Measurements from ENCODE around the gene NBEAL2. TPM values are rescaled to one million over a fixed set of nuclear protein-coding genes. Genes with fewer than 3 reads are reported as not detected.
A peak's percentile ranks its signal among the peaks of the same experiment; 100 is the strongest.

The NBEAL2 gene, protein sequence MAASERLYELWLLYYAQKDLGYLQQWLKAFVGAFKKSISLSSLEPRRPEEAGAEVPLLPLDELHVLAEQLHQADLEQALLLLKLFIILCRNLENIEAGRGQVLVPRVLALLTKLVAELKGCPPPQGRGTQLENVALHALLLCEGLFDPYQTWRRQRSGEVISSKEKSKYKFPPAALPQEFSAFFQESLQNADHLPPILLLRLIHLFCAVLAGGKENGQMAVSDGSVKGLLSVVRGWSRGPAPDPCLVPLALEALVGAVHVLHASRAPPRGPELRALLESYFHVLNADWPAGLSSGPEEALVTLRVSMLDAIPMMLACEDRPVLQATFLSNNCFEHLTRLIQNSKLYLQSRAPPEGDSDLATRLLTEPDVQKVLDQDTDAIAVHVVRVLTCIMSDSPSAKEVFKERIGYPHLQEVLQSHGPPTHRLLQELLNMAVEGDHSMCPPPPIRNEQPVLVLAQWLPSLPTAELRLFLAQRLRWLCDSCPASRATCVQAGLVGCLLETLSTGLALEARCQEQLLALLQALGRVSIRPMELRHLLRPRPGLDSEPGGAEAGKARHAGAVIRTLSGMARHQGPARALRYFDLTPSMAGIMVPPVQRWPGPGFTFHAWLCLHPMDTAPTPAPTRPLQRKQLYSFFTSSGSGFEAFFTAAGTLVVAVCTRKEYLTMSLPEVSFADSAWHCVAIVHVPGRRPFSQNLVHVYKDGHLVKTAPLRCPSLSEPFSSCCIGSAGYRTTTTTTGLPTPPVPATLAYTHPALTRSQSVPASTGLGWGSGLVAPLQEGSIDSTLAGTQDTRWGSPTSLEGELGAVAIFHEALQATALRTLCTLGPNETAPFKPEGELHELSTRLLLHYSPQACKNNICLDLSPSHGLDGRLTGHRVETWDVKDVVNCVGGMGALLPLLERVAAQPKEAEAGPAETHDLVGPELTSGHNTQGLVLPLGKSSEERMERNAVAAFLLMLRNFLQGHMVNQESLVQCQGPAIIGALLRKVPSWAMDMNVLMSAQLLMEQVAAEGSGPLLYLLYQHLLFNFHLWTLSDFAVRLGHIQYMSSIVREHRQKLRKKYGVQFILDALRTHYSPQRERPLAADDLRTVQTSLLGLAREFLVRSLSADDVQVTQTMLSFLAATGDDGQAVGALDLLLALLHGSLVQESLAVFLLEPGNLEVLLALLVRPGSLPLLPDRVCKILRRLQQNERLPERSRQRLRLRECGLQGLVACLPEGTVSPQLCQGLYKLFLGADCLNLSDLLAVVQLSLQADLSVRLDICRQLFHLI (N-terminal part only)
- total RNA-seq (2014; rRNA removed), result 50.7 and 77.2 TPM in 2 replicates
- Bru-seq, nascent RNA, result percentile 61 among the genes with signal in this experiment
- BruChase-seq, experiment 1, labeled RNA remaining after a 6-hour chase, result percentile 79 among the genes with signal in this experiment
- percentile 72 among the genes with signal in this experiment for BruChase-seq, experiment 2, labeled RNA remaining after a 2-hour chase
- long read RNA-seq, partial matches to known transcripts, result 54 of 81 reads
- long read RNA-seq, other reads (novel, unspliced or antisense), result 27 of 81 reads

DNA sequence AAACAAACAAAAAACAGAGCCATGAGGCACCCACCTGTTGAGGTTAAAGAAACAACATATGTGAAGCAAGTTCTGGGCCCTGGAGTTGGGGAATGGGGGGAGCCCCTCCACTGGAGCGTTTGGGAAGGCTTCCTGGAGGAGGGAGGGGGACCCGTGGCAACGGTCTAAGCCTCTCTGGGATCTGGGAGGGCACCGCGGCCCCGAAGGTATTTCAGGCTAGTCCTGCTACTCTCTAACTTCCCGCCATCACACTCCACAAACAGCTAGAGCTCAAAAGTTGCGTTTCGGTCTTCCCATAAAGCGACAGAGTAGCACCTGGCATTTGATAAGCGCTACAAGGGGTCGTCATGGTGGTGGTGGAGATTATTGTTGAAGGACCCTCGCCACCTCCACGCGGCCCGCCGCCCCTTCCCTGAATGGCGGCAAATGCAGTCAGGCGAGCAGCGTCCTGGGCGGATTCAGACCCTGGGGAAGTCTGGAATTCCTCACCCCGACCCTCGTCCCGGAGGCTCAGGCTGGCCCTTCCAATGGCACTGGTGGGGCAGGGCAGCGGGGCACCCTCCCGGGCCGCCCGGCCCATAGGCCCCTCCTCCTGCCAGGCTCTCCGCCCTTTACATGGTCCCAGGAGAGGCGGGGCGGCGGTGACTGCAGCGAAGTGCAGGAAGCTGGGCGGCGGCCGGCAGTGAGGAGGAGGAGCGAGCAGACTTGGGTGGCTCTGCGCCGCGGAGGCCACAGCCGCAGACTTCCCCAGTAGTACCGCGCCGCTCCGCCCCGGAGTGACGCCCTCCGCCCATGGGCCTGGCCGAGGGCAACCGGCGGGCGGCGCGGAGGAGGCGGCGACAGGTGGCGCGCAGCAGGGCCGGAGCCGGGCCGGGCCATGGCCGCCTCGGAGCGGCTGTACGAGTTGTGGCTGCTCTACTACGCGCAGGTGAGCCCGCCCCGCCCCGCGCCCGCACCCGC is at the start of gene NBEAL2:
NBEAL2 (plus strand) TSS at position 682 of the 960 bp plus-strand sequence; CDS start at position 878, 196 bp downstream.
- H2AFZ ChIP-seq (ENCODE audit: low read length), result peak within 1 kb of the TSS; percentile 99
- peak within 1 kb of the TSS; percentile 87 for H3K9ac ChIP-seq (ENCODE audit: low read length)
- no peaks in the 10 kb centered on the region for H3F3A ChIP-seq (ENCODE audit: low read length, unreplicated experiment)
- H3K36me3 ChIP-seq (ENCODE audit: low read depth, low read length), result no peaks in the 10 kb centered on the region
- TF ChIP-seq EZH2 (IDR thresholded peaks at IDR 0.05; ENCODE audit: low read length, unreplicated experiment) (no peak), EZH2phosphoT487 (IDR thresholded peaks at IDR 0.05; ENCODE audit: borderline replicate concordance, low read length) (no peak)
- TF ChIP-seq, protein P1, sequence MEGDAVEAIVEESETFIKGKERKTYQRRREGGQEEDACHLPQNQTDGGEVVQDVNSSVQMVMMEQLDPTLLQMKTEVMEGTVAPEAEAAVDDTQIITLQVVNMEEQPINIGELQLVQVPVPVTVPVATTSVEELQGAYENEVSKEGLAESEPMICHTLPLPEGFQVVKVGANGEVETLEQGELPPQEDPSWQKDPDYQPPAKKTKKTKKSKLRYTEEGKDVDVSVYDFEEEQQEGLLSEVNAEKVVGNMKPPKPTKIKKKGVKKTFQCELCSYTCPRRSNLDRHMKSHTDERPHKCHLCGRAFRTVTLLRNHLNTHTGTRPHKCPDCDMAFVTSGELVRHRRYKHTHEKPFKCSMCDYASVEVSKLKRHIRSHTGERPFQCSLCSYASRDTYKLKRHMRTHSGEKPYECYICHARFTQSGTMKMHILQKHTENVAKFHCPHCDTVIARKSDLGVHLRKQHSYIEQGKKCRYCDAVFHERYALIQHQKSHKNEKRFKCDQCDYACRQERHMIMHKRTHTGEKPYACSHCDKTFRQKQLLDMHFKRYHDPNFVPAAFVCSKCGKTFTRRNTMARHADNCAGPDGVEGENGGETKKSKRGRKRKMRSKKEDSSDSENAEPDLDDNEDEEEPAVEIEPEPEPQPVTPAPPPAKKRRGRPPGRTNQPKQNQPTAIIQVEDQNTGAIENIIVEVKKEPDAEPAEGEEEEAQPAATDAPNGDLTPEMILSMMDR (conservative IDR thresholded peaks at IDR 0.05; ENCODE audit: low read depth, low read length), result no peak
- intact Hi-C loops (cut with micrococcal nuclease), result no loop called here
- BruUV-seq (replicated peaks), result TSS peak; percentile 33
- H3K4me2 ChIP-seq (ENCODE audit: low read length), result peak within 1 kb of the TSS; percentile 100
- peak within 1 kb of the TSS; percentile 40 for H3K27ac ChIP-seq (ENCODE audit: low read length)
- ATAC-seq, result peak; percentile 80
- H3K9me3 ChIP-seq (ENCODE audit: low read length), result no peaks in the 10 kb centered on the region
- H3K4me1 ChIP-seq (ENCODE audit: insufficient read depth, low read length), result peaks cover 43% of the 10 kb centered on the region
- no peaks in the 10 kb centered on the region for H3K9me2 ChIP-seq (replicated peaks; ENCODE audit: low read length)
- peak within 1 kb of the TSS; percentile 93 for H3K4me3 ChIP-seq (ENCODE audit: low read length)
- CTCF ChIA-PET, result interaction anchor here (0.6 to 1.1 kb wide), 2 partner anchors 14 to 70 kb away, joined by 3 read pairs; no protein-coding TSS in a partner anchor
- no peaks in the 10 kb centered on the region for H3K27me3 ChIP-seq (ENCODE audit: low read length)
- POLR2A ChIA-PET (ENCODE audit: unreplicated experiment), result interaction anchor here (0.8 to 1.0 kb wide), 2 partner anchors 44 to 881 kb away, joined by 5 read pairs; no protein-coding TSS in a partner anchor
- peak; percentile 94 for DNase-seq
- peaks cover 61% of the 10 kb centered on the region for H3K79me2 ChIP-seq (ENCODE audit: low read length)
- H4K20me1 ChIP-seq (ENCODE audit: low read length), result peaks cover 10% of the 10 kb centered on the region

DNA sequence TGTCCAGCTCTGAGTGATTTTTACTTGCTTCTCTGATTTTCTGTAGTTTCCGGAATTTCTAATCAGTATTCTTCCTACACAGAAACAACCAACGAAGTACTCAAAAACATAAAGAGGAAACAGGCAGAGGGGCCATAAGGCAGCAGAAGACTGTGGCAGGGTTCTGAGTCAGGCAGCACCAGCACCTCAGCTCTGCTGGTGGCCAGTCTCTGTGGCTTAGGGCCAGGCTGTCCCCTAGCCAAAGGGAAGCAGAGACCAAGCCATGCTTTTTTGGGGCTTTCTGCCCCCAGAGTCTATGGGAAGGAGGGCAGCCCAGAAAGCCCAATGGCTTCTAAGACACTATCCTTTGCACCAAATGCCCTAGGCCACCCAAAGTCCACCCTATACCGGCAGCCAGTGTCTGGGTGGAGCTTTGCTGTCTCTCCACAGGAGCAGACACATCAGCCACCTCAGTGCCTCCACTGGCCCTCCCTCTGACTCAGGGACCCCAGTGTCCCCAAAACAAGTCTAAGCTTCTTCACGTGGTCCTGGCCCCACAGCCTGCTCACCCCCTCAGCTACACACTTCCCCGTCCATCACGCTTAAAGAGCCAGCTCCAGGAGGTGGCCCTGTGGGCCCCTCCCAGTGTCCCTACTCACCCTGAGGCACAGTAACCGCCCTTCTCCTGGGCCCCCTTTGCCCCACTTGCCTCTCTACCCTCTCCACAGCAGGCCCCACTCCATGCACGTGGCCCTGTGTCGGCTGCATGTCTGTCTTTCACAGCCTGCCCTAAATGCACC is 49.1 kb upstream of the NBEAL2 start:
- H3K9me3 ChIP-seq (ENCODE audit: low read length), result no peaks in the 10 kb centered on the region
- no peaks in the 10 kb centered on the region for H3K27me3 ChIP-seq (ENCODE audit: low read length)
- no peak overlapping the region for H3K9ac ChIP-seq (ENCODE audit: low read length)
- CTCF ChIA-PET, result interaction anchor here (0.5 to 0.9 kb wide), 2 partner anchors 21 to 47 kb away, joined by 3 read pairs; no protein-coding TSS in a partner anchor
- H3K4me3 ChIP-seq (ENCODE audit: low read length), result no peak overlapping the region
- intact Hi-C loops (cut with micrococcal nuclease), result no loop called here
- 0 out of 2 replicates have a peak, but pooled peaks cover 17% of the 10 kb centered on the region for H4K20me1 ChIP-seq (ENCODE audit: low read length)
- H3K9me2 ChIP-seq (replicated peaks; ENCODE audit: low read length), result no peaks in the 10 kb centered on the region
- no TSS peak for BruUV-seq (replicated peaks)
- peaks cover 52% of the 10 kb centered on the region for H3K4me1 ChIP-seq (ENCODE audit: insufficient read depth, low read length)
- POLR2A ChIA-PET (ENCODE audit: unreplicated experiment), result no interaction called here
- H3F3A ChIP-seq (ENCODE audit: low read length, unreplicated experiment), result peaks cover 4% of the 10 kb centered on the region
- DNase-seq (no peak), ATAC-seq (no peak)
- TF ChIP-seq, protein P1 (conservative IDR thresholded peaks at IDR 0.05; ENCODE audit: low read depth, low read length), result no peak
- TF ChIP-seq EZH2 (IDR thresholded peaks at IDR 0.05; ENCODE audit: low read length, unreplicated experiment) (no peak), EZH2phosphoT487 (IDR thresholded peaks at IDR 0.05; ENCODE audit: borderline replicate concordance, low read length) (no peak)
- H2AFZ ChIP-seq (ENCODE audit: low read length), result no peak overlapping the region
- peaks cover 85% of the 10 kb centered on the region for H3K79me2 ChIP-seq (ENCODE audit: low read length)
- H3K27ac ChIP-seq (ENCODE audit: low read length), result peak overlapping the region; percentile 51
- peak overlapping the region; percentile 40; the same call in 1 of the 2 replicates for H3K4me2 ChIP-seq (ENCODE audit: low read length)
- peaks cover 36% of the 10 kb centered on the region; the same call in 1 of the 2 replicates for H3K36me3 ChIP-seq (ENCODE audit: low read depth, low read length)

All from PC-3 (cell line).